Activated naive CD4-positive, alpha-beta T cell treated with anti-CD3 and anti-CD28 coated beads for 36 hours (primary cell): ENCODE measurements around the gene PTPN11. TPM values are rescaled to one million over a fixed set of nuclear protein-coding genes. Genes with fewer than 3 reads are reported as not detected.

Experiments used
- total RNA-seq, 2 experiments: library from RNA; stranded (reverse); gene quantifications; one replicate each; pipeline ENCODE4 v1.2.3, GENCODE V29; 2021

Gene PTPN11
- total RNA-seq, 2 experiments from 2014 or later, result 137 to 141 TPM

Other genes with a start within 250 kb of the PTPN11 start
- gene HECTD4, start 36.5 kb upstream of the PTPN11 start, total RNA-seq, result 10 to 100 TPM; 17.6 to 19.2 TPM
- gene RPL6, start 9.3 kb upstream of the PTPN11 start, total RNA-seq, result 1,000 to 10,000 TPM; 2,358 to 2,432 TPM